Hippocampal formation (tissue), 2 donors: ENCODE measurements around the gene CXCL14.

Source experiments
- DNase-seq, 2 donors: peaks; one replicate each; lab custom pipeline; 2025; lab: John Stamatoyannopoulos, UW

The CXCL14 gene

GRCh38 chr5:135567661-135568060, 11.1 kb downstream of the CXCL14 start:
- DNase-seq, result no peak

- no peak for DNase-seq
These were observed 12.1 kb downstream of the CXCL14 start for GRCh38 chr5:135566422-135567400.

- peak; percentile 38 to 69 for DNase-seq
These were observed 12.9 kb downstream of the CXCL14 start for GRCh38 chr5:135565725-135566421.

GRCh38 chr5:135565266-135565665, 13.5 kb downstream of the CXCL14 start:
- DNase-seq, result no peak

- DNase-seq, result no peak
These were observed 14.5 kb downstream of the CXCL14 start for GRCh38 chr5:135564331-135564730.

- no peak for DNase-seq
These were observed 17.5 kb downstream of the CXCL14 start for GRCh38 chr5:135561266-135561665.

- peak; percentile 72 to 83 for DNase-seq
These were observed 17.9 kb downstream of the CXCL14 start for GRCh38 chr5:135560858-135561257.

- DNase-seq, result no peak
These were observed 19.4 kb downstream of the CXCL14 start for GRCh38 chr5:135559354-135559753.

GRCh38 chr5:135557076-135557838, 21.5 kb downstream of the CXCL14 start:
- peak in 1 of 2 donors; percentile 49 for DNase-seq

- no peak for DNase-seq
These were observed 22.2 kb downstream of the CXCL14 start for GRCh38 chr5:135556620-135557019.

- DNase-seq, result no peak
These were observed 23.3 kb downstream of the CXCL14 start for GRCh38 chr5:135555530-135555929.

- DNase-seq, result no peak
These were observed 24.9 kb downstream of the CXCL14 start for GRCh38 chr5:135553688-135554462.

- DNase-seq, result peak; percentile 40 to 56
These were observed 27.0 kb downstream of the CXCL14 start for GRCh38 chr5:135551593-135552447.

- no peak for DNase-seq
These were observed 29.4 kb downstream of the CXCL14 start for GRCh38 chr5:135549413-135549812.

- no peak for DNase-seq
These were observed 31.1 kb downstream of the CXCL14 start for GRCh38 chr5:135547590-135548254.

- no peak for DNase-seq
These were observed 31.9 kb downstream of the CXCL14 start for GRCh38 chr5:135546912-135547311.

- DNase-seq, result no peak
These were observed 32.7 kb downstream of the CXCL14 start for GRCh38 chr5:135546101-135546500.

GRCh38 chr5:135545099-135545498, 33.7 kb downstream of the CXCL14 start:
- DNase-seq, result no peak

- DNase-seq, result no peak
These were observed 35.1 kb downstream of the CXCL14 start for GRCh38 chr5:135543485-135544304.
